ENCODE data around the gene FBP2. TPM values are rescaled to one million over a fixed set of nuclear protein-coding genes. Genes with fewer than 3 reads are reported as not detected.

Gene FBP2
- total and polyA plus RNA-seq, 2 of the 8 experiments (the other 6 are each of a cell fraction or from before 2014, with no cell fraction given): not detected

GRCh38 chr9:94610181-94610606 is 16.6 kb upstream of the FBP2 start:
- H3K36me3 ChIP-seq (ENCODE audit: control insufficient read depth in 2 of 4, insufficient read depth in 4 of 4, low read length in 3 of 4): no peaks in the 10 kb centered on the region
- no peak overlapping the region for H4K8ac ChIP-seq (ENCODE audit: extremely low read depth, insufficient read depth, low read length)
- no peak overlapping the region for H3K56ac ChIP-seq (replicated peaks; ENCODE audit: insufficient read length, low read depth, low read length)
- no peak overlapping the region for H2BK15ac ChIP-seq (ENCODE audit: low read length)
- no peaks in the 10 kb centered on the region for H3K79me2 ChIP-seq (ENCODE audit: control insufficient read depth in 1 of 2, insufficient read depth in 2 of 2, low read length in 2 of 2)
- H3K79me1 ChIP-seq (ENCODE audit: low read depth, low read length): no peaks in the 10 kb centered on the region
- H4K5ac ChIP-seq (ENCODE audit: insufficient read length, low read depth, low read length): no peak overlapping the region
- H3K14ac ChIP-seq (ENCODE audit: insufficient read length): no peak overlapping the region
- H3K23ac ChIP-seq (ENCODE audit: insufficient read length): no peak overlapping the region
- no peaks in the 10 kb centered on the region for H3K9me3 ChIP-seq (ENCODE audit: insufficient read depth in 2 of 2, low read depth in 1 of 2, low read length in 1 of 2)
- no peak overlapping the region for H2AK5ac ChIP-seq (ENCODE audit: low read depth, low read length)
- no peak overlapping the region for H3K27ac ChIP-seq (ENCODE audit: low read depth, low read length)
- H3K27me3 ChIP-seq (replicated peaks in 1 of 4; ENCODE audit: control insufficient read depth in 3 of 4, extremely low read depth in 1 of 4, insufficient read depth in 3 of 4, low read length in 3 of 4): no peaks in the 10 kb centered on the region; a peak in 1 of 7 replicates
- FAIRE-seq: no peak
- no peak overlapping the region for H3K4me2 ChIP-seq (ENCODE audit: insufficient read depth in 1 of 2, low read depth in 2 of 2, low read length in 2 of 2)
- H3K18ac ChIP-seq (ENCODE audit: extremely low read depth, low read length): no peak overlapping the region
- H2BK12ac ChIP-seq (ENCODE audit: low read depth, low read length): no peak overlapping the region
- WGBS, 2 experiments (ENCODE audit: extremely low coverage in 1 of 2, insufficient coverage in 1 of 2, insufficient read length in 1 of 2, insufficient replicate concordance in 2 of 2, low coverage in 1 of 2, low lambda C conversion rate in 2 of 2, missing lambda C conversion rate in 1 of 2): 95% methylated on average over 6 of the region's 6 CpGs; no CpG with 5 or more reads in 1 of the 2 experiments
- ChIA-PET POLR2A (ENCODE audit: partially characterized antibody) (no interaction called here), CTCF (ENCODE audit: partially characterized antibody) (interaction anchor here (3.8 kb wide), 1 partner anchor 14 kb away, joined by 41 read pairs; no protein-coding TSS in a partner anchor)
- DNase-seq (ENCODE audit: low read depth in 1 of 2, low spot score in 2 of 2): no peak
- H2BK20ac ChIP-seq (ENCODE audit: low read length): no peak overlapping the region
- no peak overlapping the region for H3K4me3 ChIP-seq (ENCODE audit: extremely low read depth in 1 of 4, insufficient read depth in 2 of 4, low read depth in 3 of 4, low read length in 4 of 4)
- H3K4me1 ChIP-seq (replicated peaks in 1 of 4; ENCODE audit: control insufficient read depth in 3 of 4, insufficient read depth in 4 of 4, low read length in 3 of 4): peaks cover 4 to 10% (median 6%) of the 10 kb centered on the region in 4 experiments; a peak in 6 of 7 replicates
- no peak overlapping the region for H3K9ac ChIP-seq (replicated peaks in 1 of 4; ENCODE audit: extremely low read depth in 1 of 4, low read depth in 3 of 4, low read length in 3 of 4)
- H4K91ac ChIP-seq (replicated peaks; ENCODE audit: insufficient read length, low read length): no peak overlapping the region
- H2BK120ac ChIP-seq (replicated peaks; ENCODE audit: low read depth, low read length): no peak overlapping the region
- H3K23me2 ChIP-seq (ENCODE audit: low read depth, low read length): no peaks in the 10 kb centered on the region
- H2BK5ac ChIP-seq (ENCODE audit: low read depth, low read length): no peak overlapping the region
- H4K20me1 ChIP-seq (replicated peaks in 1 of 2; ENCODE audit: control insufficient read depth in 1 of 2, insufficient read depth in 2 of 2, low read length in 2 of 2): no peaks in the 10 kb centered on the region
- H2AFZ ChIP-seq (ENCODE audit: low read length): no peak overlapping the region
- H3K4ac ChIP-seq (replicated peaks; ENCODE audit: insufficient read length, low read depth, low read length): no peak overlapping the region
- TF ChIP-seq POLR2AphosphoS5 (IDR thresholded peaks at IDR 0.05; ENCODE audit: low read depth, low read length) (no peak), FOSL1 (IDR thresholded peaks at IDR 0.05; ENCODE audit: insufficient read depth, low read depth, low read length) (no peak), EP300 (IDR thresholded peaks at IDR 0.05; ENCODE audit: borderline replicate concordance in 1 of 2, low read depth in 2 of 2, low read length in 2 of 2) (no peak), KDM4A (IDR thresholded peaks at IDR 0.05; ENCODE audit: low read depth, low read length, severe bottlenecking) (no peak), TBP (IDR thresholded peaks at IDR 0.05; ENCODE audit: low read depth, low read length) (no peak), ATF3 (IDR thresholded peaks at IDR 0.05; ENCODE audit: insufficient read depth, low read depth, low read length) (no peak), SIN3A (conservative IDR thresholded peaks at IDR 0.05 in 1 of 2, IDR thresholded peaks at IDR 0.05 in 1 of 2; ENCODE audit: low read depth in 1 of 2, low read length in 2 of 2) (no peak), CTCF (IDR thresholded peaks at IDR 0.05; ENCODE audit: control extremely low read depth in 1 of 3, insufficient read depth in 1 of 3, low read depth in 1 of 3, low read length in 3 of 3) (no peak), RAD21 (IDR thresholded peaks at IDR 0.05 in 1 of 2, conservative IDR thresholded peaks at IDR 0.05 in 1 of 2; ENCODE audit: low read depth in 2 of 2, low read length in 2 of 2) (no peak), TCF12 (IDR thresholded peaks at IDR 0.05; ENCODE audit: low read depth, low read length) (no peak)

Data from H1 (cell line).